Chondrocyte (in vitro differentiated cells): ENCODE data around the gene LINC01488. TPM values are rescaled to one million over a fixed set of nuclear protein-coding genes. Genes with fewer than 3 reads are reported as not detected.

Experiments used
- DNase-seq: peaks from one replicate; pipeline ENCODE4 v3.0.0; 2021; ENCODE audit warnings: mixed read lengths, low spot score
- H3K27ac Mint-ChIP-seq: one replicate; pipeline ENCODE4 v1.8.0; 2021; ENCODE audit warnings: mild to moderate bottlenecking, moderate library complexity, mixed read lengths; ENCODE audit not compliant: unreplicated experiment
- H3K27me3 Mint-ChIP-seq: 2 replicates; pipeline ENCODE4 v1.8.0; 2021; ENCODE audit warnings: low read depth, mixed read lengths
- H3K36me3 Mint-ChIP-seq: 2 replicates; pipeline ENCODE4 v1.8.0; 2021; ENCODE audit warnings: low read depth, mixed read lengths
- H3K4me1 Mint-ChIP-seq: 2 replicates; pipeline ENCODE4 v1.8.0; 2021; ENCODE audit warnings: low read depth, mild to moderate bottlenecking, mixed read lengths
- H3K4me3 Mint-ChIP-seq: one replicate; pipeline ENCODE4 v1.8.0; 2021; ENCODE audit warnings: mild to moderate bottlenecking, moderate library complexity, mixed read lengths; ENCODE audit not compliant: unreplicated experiment
- H3K9me3 Mint-ChIP-seq: 2 replicates; pipeline ENCODE4 v1.8.0; 2021; ENCODE audit warnings: low read depth, mixed read lengths
- CTCF ChIP-seq: fragments of 200-600 bp; sonication (generic); IDR thresholded peaks from 2 replicates; pipeline ENCODE4 v1.5.0; 2021; ENCODE audit warnings: antibody characterized with exemption, mild to moderate bottlenecking, moderate library complexity
- total RNA-seq: library from RNA; stranded (reverse); gene quantifications from 3 replicates; pipeline ENCODE4 v1.2.1, GENCODE V29; 2021

LINC01488 gene
- total RNA-seq, 1 donor from 2014 or later, result not detected

- H3K27me3 Mint-ChIP-seq, result no peaks in the 10 kb centered on the region
- H3K36me3 Mint-ChIP-seq, result peaks cover 4% of the 10 kb centered on the region
- no peak overlapping the region for H3K4me3 Mint-ChIP-seq
- no peak overlapping the region for H3K27ac Mint-ChIP-seq
- peaks cover 16% of the 10 kb centered on the region for H3K4me1 Mint-ChIP-seq
- TF ChIP-seq CTCF, result no peak
- no peak for DNase-seq
- H3K9me3 Mint-ChIP-seq, result peaks cover 25% of the 10 kb centered on the region
Observed at GRCh38 chr11:69459848-69460539, 21.5 kb upstream of the LINC01488 start.

- TF ChIP-seq CTCF, result no peak
- peaks cover 25% of the 10 kb centered on the region for H3K9me3 Mint-ChIP-seq
- H3K27me3 Mint-ChIP-seq, result no peaks in the 10 kb centered on the region
- H3K4me1 Mint-ChIP-seq, result peaks cover 16% of the 10 kb centered on the region
- H3K36me3 Mint-ChIP-seq, result peaks cover 4% of the 10 kb centered on the region
- no peak overlapping the region for H3K4me3 Mint-ChIP-seq
- no peak for DNase-seq
- no peak overlapping the region for H3K27ac Mint-ChIP-seq
Observed at GRCh38 chr11:69460540-69461257, 20.8 kb upstream of the LINC01488 start.

- peaks cover 16% of the 10 kb centered on the region for H3K4me1 Mint-ChIP-seq
- TF ChIP-seq CTCF, result no peak
- no peak overlapping the region for H3K4me3 Mint-ChIP-seq
- no peaks in the 10 kb centered on the region for H3K27me3 Mint-ChIP-seq
- H3K27ac Mint-ChIP-seq, result no peak overlapping the region
- H3K9me3 Mint-ChIP-seq, result peaks cover 25% of the 10 kb centered on the region
- DNase-seq, result peak; percentile 47
- H3K36me3 Mint-ChIP-seq, result peaks cover 4% of the 10 kb centered on the region
Observed at GRCh38 chr11:69461272-69461962, 20.0 kb upstream of the LINC01488 start.

GRCh38 chr11:69462106-69462951 lies 19.1 kb upstream of the LINC01488 start:
- Mint-ChIP-seq H3K36me3 (peaks cover 4% of the 10 kb centered on the region), H3K27me3 (no peaks in the 10 kb centered on the region), H3K4me3 (no peak overlapping the region), H3K4me1 (peaks cover 16% of the 10 kb centered on the region), H3K27ac (no peak overlapping the region), H3K9me3 (peaks cover 20% of the 10 kb centered on the region)
- TF ChIP-seq CTCF, result no peak
- DNase-seq, result peak; percentile 82
